Endothelial cell (in vitro differentiated cells): ENCODE measurements around the gene GOLGA1. TPM values are rescaled to one million over a fixed set of nuclear protein-coding genes. Genes with fewer than 3 reads are reported as not detected.
A peak's percentile ranks its signal among the peaks of the same experiment; 100 is the strongest.
"Not testable (repeated sequence)": the region's sequence is repeated elsewhere in the genome, so short reads cannot be mapped to it uniquely, and the experiment has no call there.

Experiments used
- DNase-seq: peaks from one replicate; pipeline ENCODE4 v3.0.0; 2021; ENCODE audit warnings: low spot score
- H3K27ac Mint-ChIP-seq: one replicate; pipeline ENCODE4 v1.8.0; 2021; ENCODE audit warnings: mixed read lengths, inconsistent platforms; ENCODE audit not compliant: unreplicated experiment
- H3K27me3 Mint-ChIP-seq: one replicate; pipeline ENCODE4 v1.8.0; 2021; ENCODE audit warnings: mild to moderate bottlenecking, moderate library complexity, mixed read lengths, inconsistent platforms; ENCODE audit not compliant: unreplicated experiment
- H3K36me3 Mint-ChIP-seq: one replicate; pipeline ENCODE4 v1.8.0; 2021; ENCODE audit warnings: mild to moderate bottlenecking, low read depth, mixed read lengths, inconsistent platforms; ENCODE audit not compliant: unreplicated experiment
- H3K4me1 Mint-ChIP-seq: one replicate; pipeline ENCODE4 v1.8.0; 2021; ENCODE audit warnings: mild to moderate bottlenecking, mixed read lengths, inconsistent platforms; ENCODE audit not compliant: unreplicated experiment
- H3K4me3 Mint-ChIP-seq: one replicate; pipeline ENCODE4 v1.8.0; 2021; ENCODE audit warnings: mild to moderate bottlenecking, mixed read lengths, inconsistent platforms; ENCODE audit not compliant: unreplicated experiment
- H3K9me3 Mint-ChIP-seq: one replicate; pipeline ENCODE4 v1.8.0; 2021; ENCODE audit warnings: mixed read lengths, inconsistent platforms; ENCODE audit not compliant: unreplicated experiment
- CTCF ChIP-seq: fragments of 200-600 bp; sonication (generic); IDR thresholded peaks from one replicate; pipeline ENCODE4 v1.5.0; 2021; ENCODE audit warnings: antibody characterized with exemption; ENCODE audit not compliant: unreplicated experiment
- total RNA-seq: library from RNA; stranded (reverse); fragmentation: NEBNext Ultra II Directional; extraction: Animal tissue kit (Norgen Biotek cat#: 25700); gene quantifications from one replicate; pipeline ENCODE4 v1.2.1, GENCODE V29; 2021; ENCODE audit not compliant: unreplicated experiment

The GOLGA1 gene
- total RNA-seq, 1 donor from 2014 or later, result 14.8 TPM

GRCh38 chr9:124973807-124974206, 32.9 kb upstream of the GOLGA1 start:
- H3K9me3 Mint-ChIP-seq, result no peaks in the 10 kb centered on the region
- H3K4me1 Mint-ChIP-seq, result peaks cover 2% of the 10 kb centered on the region
- H3K36me3 Mint-ChIP-seq, result no peaks in the 10 kb centered on the region
- no peak for DNase-seq
- H3K4me3 Mint-ChIP-seq, result no peak overlapping the region
- no peaks in the 10 kb centered on the region for H3K27me3 Mint-ChIP-seq
- TF ChIP-seq CTCF, result no peak
- H3K27ac Mint-ChIP-seq, result no peak overlapping the region

- no peak for DNase-seq
- H3K27ac Mint-ChIP-seq, result no peak overlapping the region
- no peak overlapping the region for H3K4me3 Mint-ChIP-seq
- no peaks in the 10 kb centered on the region for H3K36me3 Mint-ChIP-seq
- H3K4me1 Mint-ChIP-seq, result peaks cover 2% of the 10 kb centered on the region
- H3K9me3 Mint-ChIP-seq, result no peaks in the 10 kb centered on the region
- no peak for TF ChIP-seq CTCF
- no peaks in the 10 kb centered on the region for H3K27me3 Mint-ChIP-seq
These were observed 31.4 kb upstream of the GOLGA1 start for GRCh38 chr9:124972241-124972770.

GRCh38 chr9:124969401-124969800, 28.5 kb upstream of the GOLGA1 start:
- H3K27ac Mint-ChIP-seq, result no peak overlapping the region
- no peak overlapping the region for H3K4me3 Mint-ChIP-seq
- H3K9me3 Mint-ChIP-seq, result no peaks in the 10 kb centered on the region
- no peaks in the 10 kb centered on the region for H3K27me3 Mint-ChIP-seq
- no peaks in the 10 kb centered on the region for H3K36me3 Mint-ChIP-seq
- DNase-seq, result no peak
- no peak for TF ChIP-seq CTCF
- peaks cover 10% of the 10 kb centered on the region for H3K4me1 Mint-ChIP-seq

GRCh38 chr9:124968238-124968637, 27.4 kb upstream of the GOLGA1 start:
- peaks cover 10% of the 10 kb centered on the region for H3K4me1 Mint-ChIP-seq
- no peaks in the 10 kb centered on the region for H3K27me3 Mint-ChIP-seq
- H3K9me3 Mint-ChIP-seq, result no peaks in the 10 kb centered on the region
- no peak overlapping the region for H3K27ac Mint-ChIP-seq
- no peak for DNase-seq
- no peak overlapping the region for H3K4me3 Mint-ChIP-seq
- H3K36me3 Mint-ChIP-seq, result no peaks in the 10 kb centered on the region
- no peak for TF ChIP-seq CTCF

GRCh38 chr9:124965775-124966568, 25.1 kb upstream of the GOLGA1 start:
- not testable (repeated sequence) for H3K27me3 Mint-ChIP-seq, H3K9me3 Mint-ChIP-seq
- peak overlapping the region; percentile 65 for H3K27ac Mint-ChIP-seq

More at GRCh38 chr9:124965775-124966568, 25.1 kb upstream of the GOLGA1 start:
- not testable (repeated sequence) for DNase-seq, H3K4me3 Mint-ChIP-seq, H3K4me1 Mint-ChIP-seq, H3K36me3 Mint-ChIP-seq
